Activated effector memory CD4-positive, alpha-beta T cell treated with anti-CD3 and anti-CD28 coated beads, Interleukin-2, amount 50 U/mL, for 16 hours (primary cell): ENCODE measurements around the gene TNRC6B.
"Not testable (repeated sequence)": the region's sequence is repeated elsewhere in the genome, so short reads cannot be mapped to it uniquely, and the experiment has no call there.

Experiments used
- DNase-seq: peaks from one replicate; pipeline ENCODE4 v3.0.0-alpha.2; 2020

The TNRC6B gene

GRCh38 chr22:40183603-40184002 lies 5.9 kb downstream of the TNRC6B start:
- not testable (repeated sequence) for DNase-seq

- no peak for DNase-seq
Observed at GRCh38 chr22:40187389-40187788, 9.7 kb downstream of the TNRC6B start.

GRCh38 chr22:40189997-40190396 lies 12.3 kb downstream of the TNRC6B start:
- no peak for DNase-seq

- no peak for DNase-seq
Observed at GRCh38 chr22:40190501-40190900, 12.8 kb downstream of the TNRC6B start.

GRCh38 chr22:40193429-40194421 lies 16.0 kb downstream of the TNRC6B start:
- no peak for DNase-seq

GRCh38 chr22:40194656-40195055 lies 16.9 kb downstream of the TNRC6B start:
- peak; percentile 56 for DNase-seq

GRCh38 chr22:40196628-40197360 lies 19.1 kb downstream of the TNRC6B start:
- peak; percentile 73 for DNase-seq

GRCh38 chr22:40197421-40197820 lies 19.7 kb downstream of the TNRC6B start:
- DNase-seq = peak; percentile 31

- DNase-seq = no peak
Observed at GRCh38 chr22:40198733-40199132, 21.0 kb downstream of the TNRC6B start.

GRCh38 chr22:40199223-40199622 lies 21.5 kb downstream of the TNRC6B start:
- DNase-seq = no peak

GRCh38 chr22:40199852-40200251 lies 22.1 kb downstream of the TNRC6B start:
- no peak for DNase-seq

- DNase-seq = peak; percentile 60
Observed at GRCh38 chr22:40200795-40201530, 23.2 kb downstream of the TNRC6B start.

GRCh38 chr22:40202225-40202944 lies 24.7 kb downstream of the TNRC6B start:
- DNase-seq = no peak

GRCh38 chr22:40203572-40203971 lies 25.8 kb downstream of the TNRC6B start:
- no peak for DNase-seq

GRCh38 chr22:40204321-40205116 lies 26.8 kb downstream of the TNRC6B start:
- DNase-seq = no peak

GRCh38 chr22:40206561-40206960 lies 28.8 kb downstream of the TNRC6B start:
- DNase-seq = no peak

GRCh38 chr22:40210818-40211217 lies 33.1 kb downstream of the TNRC6B start:
- no peak for DNase-seq

GRCh38 chr22:40211476-40212054 lies 33.8 kb downstream of the TNRC6B start:
- no peak for DNase-seq

GRCh38 chr22:40212121-40212520 lies 34.4 kb downstream of the TNRC6B start:
- DNase-seq = no peak

- no peak for DNase-seq
Observed at GRCh38 chr22:40213478-40213877, 35.8 kb downstream of the TNRC6B start.

GRCh38 chr22:40215266-40215665 lies 37.5 kb downstream of the TNRC6B start:
- no peak for DNase-seq
